ENCODE results near the gene ENDOD1. TPM values are rescaled to one million over a fixed set of nuclear protein-coding genes. Genes with fewer than 3 reads are reported as not detected.

The ENDOD1 gene
- total RNA-seq, 4 donors from 2014 or later: 27.8 to 44.8 (median 35.9) TPM

GRCh38 chr11:95138448-95138847 is 48.8 kb downstream of the ENDOD1 start:
- H3K27ac ChIP-seq: no peak overlapping the region
- TF ChIP-seq POLR2A (IDR thresholded peaks at IDR 0.05) (no peak), CTCF (IDR thresholded peaks at IDR 0.05) (peak in 1 of 6 experiments; percentile 16)
- H3K36me3 ChIP-seq: no peaks in the 10 kb centered on the region
- no peaks in the 10 kb centered on the region for H3K9me3 ChIP-seq
- H3K4me1 ChIP-seq: peaks cover 14 to 26% (median 14%) of the 10 kb centered on the region in 3 donors
- no peaks in the 10 kb centered on the region for H3K27me3 ChIP-seq
- 22 to 35% methylated on average over 2 of the region's 2 CpGs for WGBS, 2 donors
- intact Hi-C loops (cut with DNase I): no loop called here
- DNase-seq: no peak
- no peak overlapping the region for H3K4me3 ChIP-seq

- no peak overlapping the region for H3K4me3 ChIP-seq
- no peaks in the 10 kb centered on the region for H3K36me3 ChIP-seq
- no peak overlapping the region for H3K27ac ChIP-seq
- no peaks in the 10 kb centered on the region for H3K9me3 ChIP-seq
- WGBS, 2 donors: 79 to 81% methylated on average over 4 of the region's 4 CpGs
- intact Hi-C loops (cut with DNase I): no loop called here
- no peak for DNase-seq
- TF ChIP-seq CTCF (IDR thresholded peaks at IDR 0.05) (no peak), POLR2A (IDR thresholded peaks at IDR 0.05) (no peak)
- peaks cover 0 to 5% (median 0%) of the 10 kb centered on the region in 3 donors for H3K4me1 ChIP-seq
- H3K27me3 ChIP-seq: no peaks in the 10 kb centered on the region
Measured at GRCh38 chr11:95140397-95141033, 50.9 kb downstream of the ENDOD1 start.

- no peak for DNase-seq
- Histone ChIP-seq H3K27ac (no peak overlapping the region), H3K9me3 (no peaks in the 10 kb centered on the region), H3K4me3 (no peak overlapping the region), H3K36me3 (no peaks in the 10 kb centered on the region), H3K4me1 (peaks cover 0 to 7% (median 5%) of the 10 kb centered on the region in 3 donors), H3K27me3 (no peaks in the 10 kb centered on the region)
- intact Hi-C loops (cut with DNase I): no loop called here
- WGBS, 2 donors: 87 to 100% methylated on average over 1 of the region's 2 CpGs
- TF ChIP-seq CTCF (IDR thresholded peaks at IDR 0.05) (no peak), POLR2A (IDR thresholded peaks at IDR 0.05) (no peak)
Measured at GRCh38 chr11:95142431-95142830, 52.8 kb downstream of the ENDOD1 start.

- no peak for TF ChIP-seq POLR2A (IDR thresholded peaks at IDR 0.05)
- TF ChIP-seq CTCF (IDR thresholded peaks at IDR 0.05): no peak
- Histone ChIP-seq H3K9me3 (no peaks in the 10 kb centered on the region), H3K27me3 (no peaks in the 10 kb centered on the region), H3K27ac (no peak overlapping the region), H3K36me3 (no peaks in the 10 kb centered on the region), H3K4me3 (no peak overlapping the region), H3K4me1 (peaks cover 0 to 14% (median 8%) of the 10 kb centered on the region in 3 donors)
- intact Hi-C loops (cut with DNase I): no loop called here
- WGBS, 2 donors: 62 to 71% methylated on average over 6 of the region's 6 CpGs
- DNase-seq: no peak
Measured at GRCh38 chr11:95143106-95143681, 53.5 kb downstream of the ENDOD1 start.

GRCh38 chr11:95144313-95145235 is 54.9 kb downstream of the ENDOD1 start:
- TF ChIP-seq CTCF (IDR thresholded peaks at IDR 0.05) (no peak), POLR2A (IDR thresholded peaks at IDR 0.05) (no peak)
- no peaks in the 10 kb centered on the region for H3K27me3 ChIP-seq
- H3K9me3 ChIP-seq: no peaks in the 10 kb centered on the region
- H3K4me3 ChIP-seq: no peak overlapping the region
- WGBS, 2 donors: 78 to 86% methylated on average over 7 of the region's 7 CpGs
- no peaks in the 10 kb centered on the region for H3K36me3 ChIP-seq
- DNase-seq: no peak
- H3K4me1 ChIP-seq: peaks cover 2 to 20% (median 9%) of the 10 kb centered on the region in 3 donors
- no peak overlapping the region for H3K27ac ChIP-seq
- intact Hi-C loops (cut with DNase I): no loop called here

Measured in esophagus squamous epithelium (tissue), 5 donors.